HL-60 (cell line): Measurements from ENCODE around the gene MAGEF1.

Experiments used
- DNase-seq, 2 experiments: peaks; one replicate each; pipeline ENCODE4 v3.0.0-alpha.2; 2010 to 2020; ENCODE audit warnings: low read depth in 1 of 2, low spot score in 1 of 2
- H3K27ac ChIP-seq: fragments of 250-450 bp; sonication (Bioruptor Pico); replicated peaks from 2 replicates; pipeline ENCODE4 v1.5.1; 2020; ENCODE audit warnings: mild to moderate bottlenecking, moderate library complexity
- H3K27me3 ChIP-seq: fragments of 250-450 bp; sonication (Bioruptor Pico); 2 replicates; pipeline ENCODE4 v1.5.1; 2021; ENCODE audit warnings: mild to moderate bottlenecking, moderate library complexity; ENCODE audit not compliant: insufficient read depth, poor library complexity, severe bottlenecking
- H3K4me3 ChIP-seq: replicated peaks from 2 replicates; pipeline ENCODE4 v1.5.1; 2011; ENCODE audit warnings: mild to moderate bottlenecking, control low read depth, low read length; ENCODE audit not compliant: insufficient read depth
- CTCF ChIP-seq: IDR thresholded peaks from one replicate; pipeline ENCODE4 v1.5.1; 2011; ENCODE audit warnings: low read length, control low read depth, inconsistent platforms; ENCODE audit not compliant: insufficient read depth
- GABPA ChIP-seq: IDR thresholded peaks from 2 replicates; pipeline ENCODE4 v1.6.1; 2012; ENCODE audit warnings: low read depth
- POLR2AphosphoS5 ChIP-seq: IDR thresholded peaks from 2 replicates; pipeline ENCODE4 v1.6.1; 2012; ENCODE audit warnings: low read depth
- SPI1 ChIP-seq: IDR thresholded peaks from 2 replicates; pipeline ENCODE4 v1.6.1; 2012; ENCODE audit warnings: low read depth, mild to moderate bottlenecking, borderline replicate concordance
- TF ChIP-seq, protein P1 (sequence below): IDR thresholded peaks from 2 replicates; pipeline ENCODE4 v1.6.1; 2012; ENCODE audit warnings: low read depth; ENCODE audit not compliant: insufficient replicate concordance

Gene MAGEF1

DNA sequence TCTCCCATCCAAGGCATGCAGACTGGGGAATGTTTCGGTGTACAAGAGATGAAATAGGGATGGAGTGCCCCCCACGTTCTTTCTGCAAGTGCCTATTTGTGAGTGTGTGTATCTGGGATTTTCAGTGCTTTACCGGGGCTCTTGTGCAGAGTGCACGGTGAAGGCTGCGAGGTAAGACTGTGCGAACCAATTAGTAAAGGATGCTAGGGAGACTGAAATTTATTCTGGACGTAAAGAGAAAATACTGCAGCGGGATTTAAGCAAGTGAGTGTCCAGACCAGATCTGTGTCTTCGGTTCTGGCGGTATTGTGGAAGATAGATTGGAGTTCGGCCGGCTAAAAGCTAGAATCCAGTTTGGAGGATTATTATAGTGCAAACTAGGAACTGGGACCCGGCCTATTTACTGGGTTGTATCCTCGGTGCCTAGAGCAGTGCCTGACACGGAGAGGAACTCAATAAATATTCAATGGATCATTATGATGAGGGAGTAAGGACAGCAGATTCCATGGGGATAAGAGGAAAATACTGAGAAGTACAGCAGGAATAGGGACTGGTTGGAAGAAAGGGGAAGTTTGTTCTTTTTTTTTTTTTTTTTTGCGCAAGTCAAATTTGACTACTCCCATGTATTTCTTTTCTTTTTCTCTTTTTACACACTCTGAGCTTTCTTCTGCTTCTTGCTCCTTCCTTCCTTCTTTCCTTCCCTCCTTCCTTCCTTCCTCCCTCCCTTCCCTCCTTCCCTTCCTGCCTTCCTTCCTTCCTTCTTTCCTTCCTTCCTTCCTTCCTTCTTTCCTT lies 580 bp upstream of the MAGEF1 start:
- TF ChIP-seq POLR2AphosphoS5 (no peak), SPI1 (peak; percentile 8; the same call in 1 of the 2 replicates)
- peak overlapping the region; percentile 64 for H3K4me3 ChIP-seq
- H3K27ac ChIP-seq, result peak overlapping the region; percentile 88
- H3K27me3 ChIP-seq, result no peaks in the 10 kb centered on the region
- no peak for DNase-seq

DNA sequence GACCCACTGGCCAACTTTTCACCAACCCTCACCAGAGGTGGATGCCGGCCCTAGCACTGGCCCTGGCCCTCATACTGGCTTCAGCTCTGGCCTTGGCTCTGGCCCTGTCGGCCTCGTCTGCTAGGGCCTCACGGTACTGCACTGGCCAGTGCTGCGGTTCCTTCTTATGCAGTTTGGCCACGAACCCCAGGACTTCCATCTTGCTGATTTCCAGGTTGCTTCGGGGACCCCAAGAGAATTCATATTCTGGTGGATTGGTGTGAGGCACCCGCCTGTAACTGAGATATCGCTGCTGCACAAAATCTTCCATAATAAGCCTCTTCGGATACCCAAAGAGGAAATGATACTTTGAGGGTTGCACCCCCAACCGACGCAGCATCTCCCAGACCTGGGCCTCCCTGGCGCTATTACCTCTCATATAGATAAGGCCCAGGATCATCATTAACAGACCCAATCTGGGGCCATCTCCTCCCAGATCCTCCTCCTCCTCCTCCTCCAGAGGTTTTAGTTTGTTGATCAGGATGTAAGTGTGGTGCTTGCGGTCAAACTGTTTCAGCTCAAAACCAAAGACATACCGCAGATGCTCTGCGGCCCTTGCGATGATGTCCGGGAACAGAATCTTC lies 883 bp downstream of the MAGEF1 start:
- Histone ChIP-seq H3K27me3 (no peaks in the 10 kb centered on the region), H3K4me3 (peak overlapping the region; percentile 64), H3K27ac (peak overlapping the region; percentile 88)
- peak in 1 of 2 experiments; percentile 66 for DNase-seq
- TF ChIP-seq POLR2AphosphoS5 (peak; percentile 84; the same call in 1 of the 2 replicates), GABPA (no peak), CTCF (no peak), SPI1 (peak; percentile 37; the same call in 1 of the 2 replicates)
- TF ChIP-seq, protein P1, sequence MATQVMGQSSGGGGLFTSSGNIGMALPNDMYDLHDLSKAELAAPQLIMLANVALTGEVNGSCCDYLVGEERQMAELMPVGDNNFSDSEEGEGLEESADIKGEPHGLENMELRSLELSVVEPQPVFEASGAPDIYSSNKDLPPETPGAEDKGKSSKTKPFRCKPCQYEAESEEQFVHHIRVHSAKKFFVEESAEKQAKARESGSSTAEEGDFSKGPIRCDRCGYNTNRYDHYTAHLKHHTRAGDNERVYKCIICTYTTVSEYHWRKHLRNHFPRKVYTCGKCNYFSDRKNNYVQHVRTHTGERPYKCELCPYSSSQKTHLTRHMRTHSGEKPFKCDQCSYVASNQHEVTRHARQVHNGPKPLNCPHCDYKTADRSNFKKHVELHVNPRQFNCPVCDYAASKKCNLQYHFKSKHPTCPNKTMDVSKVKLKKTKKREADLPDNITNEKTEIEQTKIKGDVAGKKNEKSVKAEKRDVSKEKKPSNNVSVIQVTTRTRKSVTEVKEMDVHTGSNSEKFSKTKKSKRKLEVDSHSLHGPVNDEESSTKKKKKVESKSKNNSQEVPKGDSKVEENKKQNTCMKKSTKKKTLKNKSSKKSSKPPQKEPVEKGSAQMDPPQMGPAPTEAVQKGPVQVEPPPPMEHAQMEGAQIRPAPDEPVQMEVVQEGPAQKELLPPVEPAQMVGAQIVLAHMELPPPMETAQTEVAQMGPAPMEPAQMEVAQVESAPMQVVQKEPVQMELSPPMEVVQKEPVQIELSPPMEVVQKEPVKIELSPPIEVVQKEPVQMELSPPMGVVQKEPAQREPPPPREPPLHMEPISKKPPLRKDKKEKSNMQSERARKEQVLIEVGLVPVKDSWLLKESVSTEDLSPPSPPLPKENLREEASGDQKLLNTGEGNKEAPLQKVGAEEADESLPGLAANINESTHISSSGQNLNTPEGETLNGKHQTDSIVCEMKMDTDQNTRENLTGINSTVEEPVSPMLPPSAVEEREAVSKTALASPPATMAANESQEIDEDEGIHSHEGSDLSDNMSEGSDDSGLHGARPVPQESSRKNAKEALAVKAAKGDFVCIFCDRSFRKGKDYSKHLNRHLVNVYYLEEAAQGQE, result no peak

DNA sequence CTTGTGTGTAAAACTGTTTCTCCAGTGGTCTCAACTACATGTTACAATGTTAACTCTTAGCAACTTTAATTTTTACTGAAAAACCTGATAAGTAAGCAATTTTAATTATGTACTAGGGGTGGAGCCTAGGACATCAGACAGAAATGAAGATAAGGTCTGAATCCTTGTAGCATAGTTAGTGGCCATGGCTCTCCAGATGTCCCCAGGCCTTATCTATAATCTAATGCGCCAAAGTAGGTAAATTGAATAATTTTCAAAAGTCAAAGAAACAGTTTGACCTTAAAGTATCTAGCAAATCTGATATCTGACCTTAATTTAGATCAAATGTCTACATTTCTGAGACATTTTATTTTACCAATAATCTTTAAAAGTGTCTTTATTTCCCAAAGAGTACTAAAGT lies 8.2 kb downstream of the MAGEF1 start:
- no peak for TF ChIP-seq SPI1
- no peak for TF ChIP-seq POLR2AphosphoS5
- no peak overlapping the region for H3K27ac ChIP-seq
- no peak for DNase-seq
- H3K4me3 ChIP-seq, result no peak overlapping the region
- H3K27me3 ChIP-seq, result no peaks in the 10 kb centered on the region

- no peak for TF ChIP-seq CTCF
- TF ChIP-seq POLR2AphosphoS5, result no peak
- TF ChIP-seq GABPA, result no peak
- TF ChIP-seq SPI1, result no peak
- TF ChIP-seq, protein P1, result no peak
- H3K27ac ChIP-seq, result no peak overlapping the region
- H3K27me3 ChIP-seq, result no peaks in the 10 kb centered on the region
- DNase-seq, result no peak
- H3K4me3 ChIP-seq, result no peak overlapping the region
Measured at GRCh38 chr3:184700759-184701158, 11.1 kb downstream of the MAGEF1 start.
